Fibroblast of the conjunctiva (primary cell): Measurements from ENCODE around the gene RFTN1.

Experiments
- DNase-seq: peaks from one replicate; pipeline ENCODE4 v3.0.0-alpha.2; 2010; ENCODE audit warnings: low read depth

RFTN1 gene

GRCh38 chr3:16466822-16467221, 46.7 kb downstream of the RFTN1 start:
- no peak for DNase-seq

GRCh38 chr3:16464511-16465148, 48.9 kb downstream of the RFTN1 start:
- DNase-seq: no peak

- DNase-seq: no peak
Measured at GRCh38 chr3:16463914-16464313, 49.6 kb downstream of the RFTN1 start.

GRCh38 chr3:16463119-16463518, 50.4 kb downstream of the RFTN1 start:
- DNase-seq: no peak

GRCh38 chr3:16462679-16463078, 50.8 kb downstream of the RFTN1 start:
- DNase-seq: no peak

GRCh38 chr3:16461463-16462245, 51.8 kb downstream of the RFTN1 start:
- no peak for DNase-seq

- DNase-seq: no peak
Measured at GRCh38 chr3:16460886-16461285, 52.6 kb downstream of the RFTN1 start.

- DNase-seq: no peak
Measured at GRCh38 chr3:16460273-16460672, 53.2 kb downstream of the RFTN1 start.

GRCh38 chr3:16456784-16457415, 56.6 kb downstream of the RFTN1 start:
- DNase-seq: peak; percentile 34

GRCh38 chr3:16455966-16456365, 57.5 kb downstream of the RFTN1 start:
- no peak for DNase-seq

- DNase-seq: no peak
Measured at GRCh38 chr3:16455001-16455400, 58.5 kb downstream of the RFTN1 start.

GRCh38 chr3:16452261-16452660, 61.2 kb downstream of the RFTN1 start:
- DNase-seq: peak; percentile 37

- DNase-seq: no peak
Measured at GRCh38 chr3:16449369-16449768, 64.1 kb downstream of the RFTN1 start.

GRCh38 chr3:16448639-16449070, 64.8 kb downstream of the RFTN1 start:
- DNase-seq: peak; percentile 84

- no peak for DNase-seq
Measured at GRCh38 chr3:16447135-16447534, 66.4 kb downstream of the RFTN1 start.

- DNase-seq: no peak
Measured at GRCh38 chr3:16444344-16444743, 69.2 kb downstream of the RFTN1 start.

GRCh38 chr3:16442730-16443129, 70.8 kb downstream of the RFTN1 start:
- no peak for DNase-seq

- DNase-seq: peak; percentile 42
Measured at GRCh38 chr3:16441371-16441875, 72.1 kb downstream of the RFTN1 start.

GRCh38 chr3:16439848-16440708, 73.4 kb downstream of the RFTN1 start:
- DNase-seq: no peak

GRCh38 chr3:16439163-16439847, 74.2 kb downstream of the RFTN1 start:
- no peak for DNase-seq

- no peak for DNase-seq
Measured at GRCh38 chr3:16437640-16438039, 75.9 kb downstream of the RFTN1 start.
